A549 (cell line): ENCODE measurements around the gene TMEM51. TPM values are rescaled to one million over a fixed set of nuclear protein-coding genes. Genes with fewer than 3 reads are reported as not detected.
A peak's percentile ranks its signal among the peaks of the same experiment; 100 is the strongest.

Source experiments
- ATAC-seq, 2 experiments: fragments of 200-7000 bp in 1 of 2; fragments of >200 bp in 1 of 2; cut with Nextera tagmentation in 1 of 2; cut with Tn5 transposase in 1 of 2; 3 replicates each; pipeline versions ENCODE4 v1.8.0 to v1.9.1; 2018 to 2020; ENCODE audit warnings: mild to moderate bottlenecking in 1 of 2, moderate library complexity in 1 of 2
- CTCF ChIA-PET: fragments of 300-600 bp; sonication (Branson Sonifier 250); formaldehyde crosslinking; extraction: SDS; loops from one replicate; lab custom pipeline; 2021; ENCODE audit warnings: antibody characterized with exemption, inconsistent platforms; lab: Yijun Ruan, JAX
- POLR2A ChIA-PET: fragments of 350-600 bp; formaldehyde crosslinking; extraction: SDS; loops from one replicate; lab custom pipeline; 2021; ENCODE audit warnings: antibody characterized with exemption, inconsistent platforms; lab: Yijun Ruan, JAX
- DNase-seq, 2 experiments: peaks; one replicate each; pipeline versions ENCODE4 v3.0.0 to v3.0.0-alpha.2; 2011 to 2016; ENCODE audit warnings: low read depth in 1 of 2, low spot score in 1 of 2
- FAIRE-seq: peaks from 2 replicates; lab custom pipeline; 2011; peaks lifted over from hg19 to GRCh38; lab: Jason Lieb, UNC
- H3K27ac ChIP-seq, 2 experiments: fragments of >200 bp; sonication (Bioruptor Twin); formaldehyde crosslinking; 3 replicates each; pipeline ENCODE4 v1.5.1; 2016 to 2017
- H3K4me1 ChIP-seq: fragments of >200 bp; sonication (Bioruptor Twin); formaldehyde crosslinking; 3 replicates; pipeline ENCODE4 v1.6.1; 2016
- H3K4me2 ChIP-seq: fragments of >200 bp; sonication (Bioruptor Twin); formaldehyde crosslinking; 3 replicates; pipeline ENCODE4 v1.6.1; 2016
- H3K4me3 ChIP-seq: fragments of >200 bp; sonication (Bioruptor Twin); formaldehyde crosslinking; 3 replicates; pipeline ENCODE4 v1.5.1; 2016
- H3K9me3 ChIP-seq: fragments of >200 bp; sonication (Bioruptor Twin); formaldehyde crosslinking; 3 replicates; pipeline ENCODE4 v1.6.1; 2016
- ATOH8 ChIP-seq: fragments of 250-450 bp; sonication (Bioruptor Pico); IDR thresholded peaks from 2 replicates; pipeline ENCODE4 v1.5.0; 2020; ENCODE audit warnings: low read depth, mild to moderate bottlenecking, moderate library complexity
- CEBPB ChIP-seq, 2 experiments: fragments of >200 bp in 1 of 2; sonication (Bioruptor Twin) in 1 of 2; formaldehyde crosslinking in 1 of 2; IDR thresholded peaks; 2 replicates each; pipeline ENCODE4 v1.6.1; 2012 to 2016
- CHD4 ChIP-seq: fragments of 200-600 bp; sonication (generic); IDR thresholded peaks from 2 replicates; pipeline ENCODE4 v1.6.1; 2016; ENCODE audit warnings: antibody characterized with exemption, mild to moderate bottlenecking, borderline replicate concordance
- EHF ChIP-seq: fragments of 250-450 bp; sonication (Bioruptor Pico); IDR thresholded peaks from 2 replicates; pipeline ENCODE4 v1.5.0; 2020; ENCODE audit warnings: mild to moderate bottlenecking
- ESRRA ChIP-seq: fragments of 150-350 bp; IDR thresholded peaks from 2 replicates; pipeline ENCODE4 v1.6.1; 2014; ENCODE audit warnings: mild to moderate bottlenecking, low read length, borderline replicate concordance
- FOSL2 ChIP-seq, 2 experiments: fragments of 450-650 bp in 1 of 2; fragments of >200 bp in 1 of 2; sonication (Bioruptor Twin) in 1 of 2; formaldehyde crosslinking; IDR thresholded peaks; 2 replicates each; pipeline versions ENCODE4 v1.5.0 to v1.6.1; 2016 to 2020; ENCODE audit warnings: mild to moderate bottlenecking in 1 of 2, moderate library complexity in 1 of 2
- GATA3 ChIP-seq: IDR thresholded peaks from 2 replicates; pipeline ENCODE4 v1.6.1; 2012; ENCODE audit warnings: borderline replicate concordance
- HDAC2 ChIP-seq: fragments of 200-600 bp; sonication (generic); IDR thresholded peaks from 2 replicates; pipeline ENCODE4 v1.6.1; 2016
- HES2 ChIP-seq: fragments of >200 bp; sonication (Bioruptor Twin); formaldehyde crosslinking; IDR thresholded peaks from 2 replicates; pipeline ENCODE4 v1.6.1; 2016
- HEYL ChIP-seq: fragments of 250-450 bp; sonication (Bioruptor Pico); IDR thresholded peaks from 2 replicates; pipeline ENCODE4 v1.8.0; 2021; ENCODE audit warnings: mild to moderate bottlenecking, moderate library complexity
- HOXB5 ChIP-seq: fragments of 250-450 bp; sonication (Bioruptor Pico); IDR thresholded peaks from 2 replicates; pipeline ENCODE4 v1.5.0; 2020; ENCODE audit warnings: mild to moderate bottlenecking, moderate library complexity
- JUN ChIP-seq, 2 experiments: fragments of >200 bp; sonication (Bioruptor Twin); formaldehyde crosslinking; IDR thresholded peaks; 2 replicates in 1 of 2; 3 replicates in 1 of 2; pipeline ENCODE4 v1.6.1; 2016 to 2017
- KDM5A ChIP-seq: fragments of 200-600 bp; sonication (generic); IDR thresholded peaks from 2 replicates; pipeline ENCODE4 v1.6.1; 2016; ENCODE audit warnings: antibody characterized with exemption, mild to moderate bottlenecking
- NR3C1 ChIP-seq: fragments of >200 bp; sonication (Bioruptor Twin); formaldehyde crosslinking; IDR thresholded peaks from 3 replicates; pipeline ENCODE4 v1.6.1; 2017
- PBX3 ChIP-seq: IDR thresholded peaks from 2 replicates; pipeline ENCODE4 v1.6.1; 2012
- RARB ChIP-seq: fragments of 250-450 bp; sonication (Bioruptor Pico); IDR thresholded peaks from 2 replicates; pipeline ENCODE4 v1.8.0; 2021; ENCODE audit warnings: mild to moderate bottlenecking, moderate library complexity
- RFX5 ChIP-seq: fragments of 450-650 bp; IDR thresholded peaks from 2 replicates; pipeline ENCODE4 v1.7.1; 2014; ENCODE audit warnings: antibody characterized with exemption, mild to moderate bottlenecking, moderate library complexity
- RNF2 ChIP-seq: fragments of 200-600 bp; sonication (generic); IDR thresholded peaks from 2 replicates; pipeline ENCODE4 v1.6.1; 2016; ENCODE audit warnings: low read depth, mild to moderate bottlenecking, antibody characterized with exemption, moderate library complexity, borderline replicate concordance
- TFCP2L1 ChIP-seq: fragments of 250-450 bp; sonication (Bioruptor Pico); IDR thresholded peaks from 2 replicates; pipeline ENCODE4 v1.5.0; 2021; ENCODE audit warnings: mild to moderate bottlenecking
- ZNF302 ChIP-seq: fragments of 250-450 bp; sonication (Bioruptor Pico); IDR thresholded peaks from 2 replicates; pipeline ENCODE4 v1.9.0; 2021; ENCODE audit warnings: inconsistent platforms, mild to moderate bottlenecking, moderate library complexity
- ZSCAN20 ChIP-seq: fragments of 250-450 bp; sonication (Bioruptor Pico); IDR thresholded peaks from 2 replicates; pipeline ENCODE4 v1.8.0; 2022; ENCODE audit warnings: mild to moderate bottlenecking, moderate library complexity
- WGBS: methylation state at CpG from one replicate; pipeline ENCODE4 v1.1.6; 2017; ENCODE audit errors: missing lambda C conversion rate; 5-methylcytosine and 5-hydroxymethylcytosine counted together
- polyA plus RNA-seq, 4 experiments: library from polyadenylated mRNA; depleted of rRNA in 3 of 4; stranded (reverse); fragments of >200 nt; fragmentation: RNase III in 1 of 4; extraction: RNeasy Plus Mini Kit Qiagen cat#74134 plus additional on column Dnase treatment in 1 of 4; gene quantifications; 2 replicates in 3 of 4; 3 replicates in 1 of 4; pipeline ENCODE4 v1.2.3, GENCODE V29; 2011 to 2017
- TF ChIP-seq, protein P1 (sequence below): fragments of 200-600 bp; sonication (generic); IDR thresholded peaks from 2 replicates; pipeline ENCODE4 v1.6.1; 2016; ENCODE audit warnings: antibody characterized with exemption, mild to moderate bottlenecking, moderate library complexity
- TF ChIP-seq, protein P2 (sequence below): fragments of 150-350 bp; IDR thresholded peaks from 2 replicates; pipeline ENCODE4 v1.6.1; 2014; ENCODE audit warnings: low read depth, mild to moderate bottlenecking, low read length

The TMEM51 gene
- polyA plus RNA-seq, 2 of the 4 experiments (the other 2 are of a cell fraction) = 20.0 to 22.8 TPM

DNA sequence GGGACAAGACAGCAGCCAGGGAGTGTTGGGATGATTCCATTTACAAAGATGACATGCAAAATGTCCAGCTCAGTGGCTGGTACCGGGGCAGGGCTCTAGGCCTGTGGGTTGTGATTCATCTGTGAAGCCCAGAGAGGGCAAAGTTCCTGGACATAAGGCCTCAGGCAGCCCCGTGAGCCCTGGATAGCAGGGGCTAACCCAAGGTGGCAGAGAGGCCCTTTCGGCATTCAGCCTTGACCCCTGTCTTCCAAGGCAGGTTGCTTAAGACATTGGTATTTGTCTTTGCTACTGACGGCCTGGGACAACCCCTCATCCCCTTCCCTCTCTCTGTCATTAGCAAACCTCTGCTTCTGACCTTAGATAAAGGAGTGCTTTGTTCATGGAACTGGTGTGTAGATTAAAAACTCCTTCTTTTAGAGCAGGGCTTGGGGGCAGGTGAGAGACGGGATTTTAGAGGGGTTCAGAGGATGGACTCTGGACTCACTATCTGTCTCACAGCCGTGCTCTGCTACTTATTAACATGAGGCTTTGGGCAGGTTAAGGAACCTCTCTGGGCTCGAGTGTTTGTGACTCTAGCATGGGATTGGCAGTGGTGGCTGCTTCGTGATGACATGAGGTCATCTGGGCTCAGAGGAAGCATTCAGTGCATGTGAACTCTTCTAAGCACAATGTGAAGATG, 36.3 kb downstream of the TMEM51 start:
- peak overlapping the region; percentile 91 to 92 for H3K27ac ChIP-seq
- DNase-seq (peak in 1 of 2 experiments; percentile 67), ATAC-seq (peak; percentile 75 to 79), FAIRE-seq (no peak)
- 4% methylated on average over 7 of the region's 8 CpGs for WGBS
- H3K4me2 ChIP-seq = peak overlapping the region; percentile 76
- TF ChIP-seq RARB (CRISPR knock-in tag) (no peak), GATA3 (peak; percentile 40; the same call in 1 of the 2 replicates), NR3C1 (no peak), HOXB5 (CRISPR knock-in tag) (no peak), HEYL (CRISPR knock-in tag) (no peak), ZSCAN20 (CRISPR knock-in tag) (no peak), ZNF302 (CRISPR knock-in tag) (no peak), HDAC2 (no peak), HES2 (no peak), CEBPB (IDR thresholded peaks at IDR 0.05) (peak; percentile 17 to 72; a peak in 3 of 4 replicates), RNF2 (no peak), RFX5 (no peak), PBX3 (no peak), CHD4 (no peak), TFCP2L1 (CRISPR knock-in tag) (no peak), ESRRA (peak; percentile 71; the same call in 1 of the 2 replicates), JUN (IDR thresholded peaks at IDR 0.05) (peak in 1 of 2 experiments; percentile 62; a peak in 1 of 5 replicates), ATOH8 (no peak), EHF (CRISPR knock-in tag) (no peak), FOSL2 (IDR thresholded peaks at IDR 0.05) (no peak; the same call in 1 of the 2 replicates), FOSL2 (CRISPR knock-in tag; IDR thresholded peaks at IDR 0.05) (peak; percentile 56), KDM5A (no peak)
- TF ChIP-seq, protein P1, sequence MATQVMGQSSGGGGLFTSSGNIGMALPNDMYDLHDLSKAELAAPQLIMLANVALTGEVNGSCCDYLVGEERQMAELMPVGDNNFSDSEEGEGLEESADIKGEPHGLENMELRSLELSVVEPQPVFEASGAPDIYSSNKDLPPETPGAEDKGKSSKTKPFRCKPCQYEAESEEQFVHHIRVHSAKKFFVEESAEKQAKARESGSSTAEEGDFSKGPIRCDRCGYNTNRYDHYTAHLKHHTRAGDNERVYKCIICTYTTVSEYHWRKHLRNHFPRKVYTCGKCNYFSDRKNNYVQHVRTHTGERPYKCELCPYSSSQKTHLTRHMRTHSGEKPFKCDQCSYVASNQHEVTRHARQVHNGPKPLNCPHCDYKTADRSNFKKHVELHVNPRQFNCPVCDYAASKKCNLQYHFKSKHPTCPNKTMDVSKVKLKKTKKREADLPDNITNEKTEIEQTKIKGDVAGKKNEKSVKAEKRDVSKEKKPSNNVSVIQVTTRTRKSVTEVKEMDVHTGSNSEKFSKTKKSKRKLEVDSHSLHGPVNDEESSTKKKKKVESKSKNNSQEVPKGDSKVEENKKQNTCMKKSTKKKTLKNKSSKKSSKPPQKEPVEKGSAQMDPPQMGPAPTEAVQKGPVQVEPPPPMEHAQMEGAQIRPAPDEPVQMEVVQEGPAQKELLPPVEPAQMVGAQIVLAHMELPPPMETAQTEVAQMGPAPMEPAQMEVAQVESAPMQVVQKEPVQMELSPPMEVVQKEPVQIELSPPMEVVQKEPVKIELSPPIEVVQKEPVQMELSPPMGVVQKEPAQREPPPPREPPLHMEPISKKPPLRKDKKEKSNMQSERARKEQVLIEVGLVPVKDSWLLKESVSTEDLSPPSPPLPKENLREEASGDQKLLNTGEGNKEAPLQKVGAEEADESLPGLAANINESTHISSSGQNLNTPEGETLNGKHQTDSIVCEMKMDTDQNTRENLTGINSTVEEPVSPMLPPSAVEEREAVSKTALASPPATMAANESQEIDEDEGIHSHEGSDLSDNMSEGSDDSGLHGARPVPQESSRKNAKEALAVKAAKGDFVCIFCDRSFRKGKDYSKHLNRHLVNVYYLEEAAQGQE = no peak
- TF ChIP-seq, protein P2, sequence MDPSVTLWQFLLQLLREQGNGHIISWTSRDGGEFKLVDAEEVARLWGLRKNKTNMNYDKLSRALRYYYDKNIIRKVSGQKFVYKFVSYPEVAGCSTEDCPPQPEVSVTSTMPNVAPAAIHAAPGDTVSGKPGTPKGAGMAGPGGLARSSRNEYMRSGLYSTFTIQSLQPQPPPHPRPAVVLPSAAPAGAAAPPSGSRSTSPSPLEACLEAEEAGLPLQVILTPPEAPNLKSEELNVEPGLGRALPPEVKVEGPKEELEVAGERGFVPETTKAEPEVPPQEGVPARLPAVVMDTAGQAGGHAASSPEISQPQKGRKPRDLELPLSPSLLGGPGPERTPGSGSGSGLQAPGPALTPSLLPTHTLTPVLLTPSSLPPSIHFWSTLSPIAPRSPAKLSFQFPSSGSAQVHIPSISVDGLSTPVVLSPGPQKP = no peak
- no peak overlapping the region for H3K4me3 ChIP-seq
- H3K4me1 ChIP-seq = peaks cover 85% of the 10 kb centered on the region
- POLR2A ChIA-PET = interaction anchor here (1.5 kb wide), 1 partner anchor 11 kb away, joined by 3 read pairs; no protein-coding TSS in a partner anchor
- H3K9me3 ChIP-seq = no peaks in the 10 kb centered on the region
- CTCF ChIA-PET = interaction anchor here (0.8 to 2.5 kb wide), 5 partner anchors 10 to 85 kb away, joined by 3 to 15 read pairs (median 3); no protein-coding TSS in a partner anchor
